ENCODE data around the gene CTSA. TPM values are rescaled to one million over a fixed set of nuclear protein-coding genes. Genes with fewer than 3 reads are reported as not detected.

CTSA gene
- 100 to 1,000 TPM in 4 of 7 donors, 10 to 100 TPM in 3; 45.0 to 156 (median 110) TPM for total RNA-seq
- 100 to 1,000 TPM in 1 of 2 donors, 10 to 100 TPM in 1; 81.6 to 210 TPM for polyA plus RNA-seq
- long read RNA-seq, donor 1, transcript CTSA-204 (15 exons, 2,149 nt): major isoform, 187 of 291 reads
- long read RNA-seq, donor 1, transcript CTSA-201 (15 exons, 1,898 nt): minor isoform, 16 of 291 reads
- long read RNA-seq, donor 1, transcript CTSA-207 (2 exons, 2,183 nt): minor isoform, 19 of 291 reads
- long read RNA-seq, donor 1, transcript CTSA-203 (14 exons, 1,972 nt): minor isoform, 25 of 291 reads
- long read RNA-seq, donor 1, partial matches to known transcripts: 24 of 291 reads
- long read RNA-seq, donor 1, other reads (novel, unspliced or antisense): 16 of 291 reads
- long read RNA-seq, donor 2, transcript CTSA-204 (15 exons, 2,149 nt): major isoform, 7 of 13 reads
- long read RNA-seq, donor 2, partial matches to known transcripts: 0 of 13 reads
- long read RNA-seq, donor 2, other reads (novel, unspliced or antisense): 0 of 13 reads
- long read RNA-seq, donor 3, transcript CTSA-204 (15 exons, 2,149 nt): major isoform, 92 of 209 reads
- long read RNA-seq, donor 3, transcript CTSA-207 (2 exons, 2,183 nt): minor isoform, 54 of 209 reads
- long read RNA-seq, donor 3, transcript CTSA-201 (15 exons, 1,898 nt): minor isoform, 12 of 209 reads
- long read RNA-seq, donor 3, transcript CTSA-203 (14 exons, 1,972 nt): minor isoform, 15 of 209 reads
- long read RNA-seq, donor 3, partial matches to known transcripts: 22 of 209 reads
- long read RNA-seq, donor 3, other reads (novel, unspliced or antisense): 13 of 209 reads

DNA sequence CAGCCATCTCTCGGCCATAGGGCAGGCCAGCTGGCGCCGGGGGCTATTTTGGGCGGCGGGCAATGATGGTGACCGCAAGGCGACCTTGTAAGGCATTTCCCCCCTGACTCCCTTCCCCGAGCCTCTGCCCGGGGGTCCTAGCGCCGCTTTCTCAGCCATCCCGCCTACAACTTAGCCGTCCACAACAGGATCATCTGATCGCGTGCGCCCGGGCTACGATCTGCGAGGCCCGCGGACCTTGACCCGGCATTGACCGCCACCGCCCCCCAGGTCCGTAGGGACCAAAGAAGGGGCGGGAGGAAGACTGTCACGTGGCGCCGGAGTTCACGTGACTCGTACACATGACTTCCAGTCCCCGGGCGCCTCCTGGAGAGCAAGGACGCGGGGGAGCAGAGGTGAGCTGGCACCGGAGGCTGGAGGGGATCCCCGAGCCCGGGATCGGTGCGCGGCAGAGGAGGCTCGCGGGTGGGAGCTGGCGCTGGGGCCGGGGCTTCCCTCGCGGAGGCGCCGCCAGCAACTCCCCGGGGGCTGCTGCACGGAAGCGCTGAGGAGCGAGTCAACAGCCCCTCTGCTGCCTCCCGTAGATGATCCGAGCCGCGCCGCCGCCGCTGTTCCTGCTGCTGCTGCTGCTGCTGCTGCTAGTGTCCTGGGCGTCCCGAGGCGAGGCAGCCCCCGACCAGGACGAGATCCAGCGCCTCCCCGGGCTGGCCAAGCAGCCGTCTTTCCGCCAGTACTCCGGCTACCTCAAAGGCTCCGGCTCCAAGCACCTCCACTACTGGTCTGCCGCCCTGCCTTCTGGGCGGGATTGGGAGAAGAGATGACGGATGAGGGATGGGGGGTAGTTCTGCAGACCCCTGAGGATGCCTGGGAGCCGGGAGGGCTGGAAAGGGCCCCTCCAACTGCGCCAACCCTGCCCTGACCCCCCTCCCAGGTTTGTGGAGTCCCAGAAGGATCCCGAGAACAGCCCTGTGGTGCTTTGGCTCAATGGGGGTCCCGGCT lies at the start of gene CTSA, which contains the start of gene NEURL2:
TSS of gene CTSA (plus strand) at position 351 of the 999 bp plus-strand sequence. CDS start at position 585, 234 bp downstream.
TSS of gene NEURL2 (minus strand) at position 224 of the 999 bp plus-strand sequence. CDS start at position 7, 217 bp downstream.
- Histone ChIP-seq H3K36me3 (no peaks in the 10 kb centered on the region), H3K27me3 (no peaks in the 10 kb centered on the region), H3K9me3 (no peaks in the 10 kb centered on the region), H3K4me3 (peak within 1 kb of the TSS; percentile 53), H3K27ac (peak within 1 kb of the TSS; percentile 72 to 97), H3K4me1 (ENCODE audit: insufficient read depth) (peaks cover 9% of the 10 kb centered on the region)
- DNase-seq: peak; percentile 95 to 97 (median 96)
- intact Hi-C loops (cut with DNase I): loop anchor here (2.0 to 10.0 kb wide), 9 partner anchors 41 to 201 kb away; partner anchors contain the start of genes PCIF1 (in 2 of the 4), DNTTIP1 (in 1 of the 4), WFDC3 (in 1 of the 4) and ZNF335 (in 1 of the 4)
- 0 to 1% (median 1%) methylated on average over 65 to 78 of the region's 78 CpGs for WGBS, 3 donors
- TF ChIP-seq EP300 (IDR thresholded peaks at IDR 0.05): peak; percentile 81
- TF ChIP-seq, protein P1, sequence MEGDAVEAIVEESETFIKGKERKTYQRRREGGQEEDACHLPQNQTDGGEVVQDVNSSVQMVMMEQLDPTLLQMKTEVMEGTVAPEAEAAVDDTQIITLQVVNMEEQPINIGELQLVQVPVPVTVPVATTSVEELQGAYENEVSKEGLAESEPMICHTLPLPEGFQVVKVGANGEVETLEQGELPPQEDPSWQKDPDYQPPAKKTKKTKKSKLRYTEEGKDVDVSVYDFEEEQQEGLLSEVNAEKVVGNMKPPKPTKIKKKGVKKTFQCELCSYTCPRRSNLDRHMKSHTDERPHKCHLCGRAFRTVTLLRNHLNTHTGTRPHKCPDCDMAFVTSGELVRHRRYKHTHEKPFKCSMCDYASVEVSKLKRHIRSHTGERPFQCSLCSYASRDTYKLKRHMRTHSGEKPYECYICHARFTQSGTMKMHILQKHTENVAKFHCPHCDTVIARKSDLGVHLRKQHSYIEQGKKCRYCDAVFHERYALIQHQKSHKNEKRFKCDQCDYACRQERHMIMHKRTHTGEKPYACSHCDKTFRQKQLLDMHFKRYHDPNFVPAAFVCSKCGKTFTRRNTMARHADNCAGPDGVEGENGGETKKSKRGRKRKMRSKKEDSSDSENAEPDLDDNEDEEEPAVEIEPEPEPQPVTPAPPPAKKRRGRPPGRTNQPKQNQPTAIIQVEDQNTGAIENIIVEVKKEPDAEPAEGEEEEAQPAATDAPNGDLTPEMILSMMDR (IDR thresholded peaks at IDR 0.05): peak in 1 of 3 donors; percentile 21
- peak; percentile 73 for TF ChIP-seq POLR2A (IDR thresholded peaks at IDR 0.05)

DNA sequence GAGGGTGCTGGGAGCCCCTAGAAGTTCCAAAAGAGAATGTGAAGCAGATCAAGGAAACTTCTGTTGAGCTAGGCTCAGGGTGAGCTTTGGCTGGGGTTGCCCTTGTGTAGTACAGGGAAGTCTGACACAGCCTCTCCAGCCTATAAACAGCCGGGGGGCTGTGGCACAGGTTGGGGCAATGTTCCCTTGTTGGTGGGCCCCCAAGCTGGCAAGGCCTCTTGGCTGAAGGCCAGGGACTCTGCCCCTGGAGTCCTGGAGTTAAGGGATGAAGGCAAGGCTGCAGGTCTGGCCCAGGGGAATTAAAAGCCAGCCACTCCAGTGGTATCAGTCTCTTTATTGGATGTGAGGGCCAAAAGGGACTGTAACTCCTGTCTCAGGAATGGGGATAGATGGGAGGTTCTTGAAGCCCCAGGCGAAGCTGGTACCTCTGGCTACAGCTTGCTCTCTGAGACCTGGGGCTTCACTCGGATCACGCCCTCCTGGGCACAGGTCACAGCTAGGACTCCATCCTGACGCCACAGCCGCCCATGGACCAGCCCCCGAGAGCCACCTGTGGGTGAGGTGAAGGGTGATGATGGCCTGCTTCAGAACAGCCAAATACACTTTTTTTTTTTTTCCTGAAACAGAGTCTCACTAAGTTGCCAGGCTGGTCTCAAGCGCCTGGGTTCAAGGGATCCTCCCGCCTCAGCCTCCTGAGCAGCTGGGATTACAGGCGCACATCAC lies 49.6 kb upstream of the CTSA start:
- intact Hi-C loops (cut with DNase I): loop anchor here in 1 of 4 donors (5.0 kb wide), 1 partner anchor 46 kb away; the partner anchor contains the start of gene SPATA25
- H3K36me3 ChIP-seq: no peaks in the 10 kb centered on the region
- WGBS, 3 donors: 85 to 93% (median 88%) methylated on average over 10 of the region's 10 CpGs
- peak overlapping the region; percentile 28 to 62 for H3K27ac ChIP-seq
- H3K4me3 ChIP-seq: no peak overlapping the region
- no peaks in the 10 kb centered on the region for H3K9me3 ChIP-seq
- DNase-seq: peak in 1 of 5 donors; percentile 52
- peaks cover 9% of the 10 kb centered on the region for H3K4me1 ChIP-seq (ENCODE audit: insufficient read depth)
- no peaks in the 10 kb centered on the region for H3K27me3 ChIP-seq
- TF ChIP-seq EP300 (IDR thresholded peaks at IDR 0.05): no peak
- TF ChIP-seq POLR2A (IDR thresholded peaks at IDR 0.05): no peak
- TF ChIP-seq, protein P1 (IDR thresholded peaks at IDR 0.05): no peak

DNA sequence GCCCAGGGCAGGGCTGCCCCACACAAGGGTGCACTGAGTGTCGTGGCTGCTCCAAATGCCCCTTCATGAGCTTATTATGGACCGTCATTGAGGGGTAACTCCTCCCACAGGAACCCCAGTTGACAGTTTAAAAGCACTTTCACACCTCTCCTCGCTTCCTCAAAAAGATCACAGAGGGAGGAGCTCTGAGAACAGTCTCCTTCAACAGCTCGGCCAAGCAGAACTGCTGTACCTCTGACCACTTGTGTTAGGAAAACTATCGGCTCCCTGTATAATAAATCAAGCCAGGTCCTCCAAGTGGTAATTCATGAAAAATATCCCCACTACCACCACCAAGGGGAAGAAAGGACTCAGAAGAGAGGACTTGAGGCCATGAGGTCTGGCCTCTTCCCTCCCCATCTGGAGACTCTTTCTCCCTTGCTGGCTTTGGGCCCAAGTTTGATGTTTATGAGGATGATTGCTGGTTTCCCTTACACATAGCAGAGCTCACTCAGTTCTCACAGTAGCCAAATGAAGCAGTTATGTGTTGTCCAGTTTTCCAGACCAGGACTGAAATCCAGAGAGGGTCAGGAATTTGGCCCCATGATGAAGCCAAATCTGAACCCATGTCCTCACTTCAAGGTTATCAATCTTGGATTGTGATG lies 48.8 kb upstream of the CTSA start:
- Histone ChIP-seq H3K9me3 (no peaks in the 10 kb centered on the region), H3K36me3 (no peaks in the 10 kb centered on the region), H3K4me3 (no peak overlapping the region), H3K4me1 (ENCODE audit: insufficient read depth) (peaks cover 6% of the 10 kb centered on the region), H3K27ac (peak overlapping the region in 1 of 2 donors; percentile 62), H3K27me3 (no peaks in the 10 kb centered on the region)
- 21 to 25% (median 22%) methylated on average over 5 of the region's 5 CpGs for WGBS, 3 donors
- TF ChIP-seq POLR2A (IDR thresholded peaks at IDR 0.05): no peak
- TF ChIP-seq, protein P1 (IDR thresholded peaks at IDR 0.05): peak in 1 of 3 donors; percentile 24
- intact Hi-C loops (cut with DNase I): loop anchor here in 1 of 4 donors (5.0 kb wide), 1 partner anchor 45 kb away; the partner anchor contains the start of gene SPATA25
- peak in 2 of 5 donors; percentile 51 to 65 for DNase-seq

Measured in ovary (tissue), 10 donors.